ENCODE measurements around the gene P2RX6.

DNA sequence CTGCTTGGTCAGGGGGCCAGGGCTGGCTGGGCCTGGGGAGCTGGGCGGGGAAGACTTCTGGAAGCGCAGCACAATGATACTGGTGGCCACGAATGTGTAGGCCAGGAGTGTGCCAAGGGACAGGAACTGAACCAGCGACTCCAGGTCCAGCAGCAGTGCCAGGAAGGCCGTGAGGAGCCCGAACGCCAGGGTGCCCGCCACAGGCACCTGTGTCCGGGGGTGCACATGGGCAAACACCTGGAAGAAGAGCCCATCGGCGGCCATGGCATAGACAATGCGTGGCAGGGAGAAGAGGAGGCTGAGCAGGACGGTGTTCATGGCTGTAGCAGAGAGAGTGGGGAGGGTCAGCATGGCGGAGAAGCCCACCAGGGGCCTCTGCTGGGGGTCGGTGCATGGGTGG is 15.1 kb downstream of the P2RX6 start:
- TF ChIP-seq, protein P1, sequence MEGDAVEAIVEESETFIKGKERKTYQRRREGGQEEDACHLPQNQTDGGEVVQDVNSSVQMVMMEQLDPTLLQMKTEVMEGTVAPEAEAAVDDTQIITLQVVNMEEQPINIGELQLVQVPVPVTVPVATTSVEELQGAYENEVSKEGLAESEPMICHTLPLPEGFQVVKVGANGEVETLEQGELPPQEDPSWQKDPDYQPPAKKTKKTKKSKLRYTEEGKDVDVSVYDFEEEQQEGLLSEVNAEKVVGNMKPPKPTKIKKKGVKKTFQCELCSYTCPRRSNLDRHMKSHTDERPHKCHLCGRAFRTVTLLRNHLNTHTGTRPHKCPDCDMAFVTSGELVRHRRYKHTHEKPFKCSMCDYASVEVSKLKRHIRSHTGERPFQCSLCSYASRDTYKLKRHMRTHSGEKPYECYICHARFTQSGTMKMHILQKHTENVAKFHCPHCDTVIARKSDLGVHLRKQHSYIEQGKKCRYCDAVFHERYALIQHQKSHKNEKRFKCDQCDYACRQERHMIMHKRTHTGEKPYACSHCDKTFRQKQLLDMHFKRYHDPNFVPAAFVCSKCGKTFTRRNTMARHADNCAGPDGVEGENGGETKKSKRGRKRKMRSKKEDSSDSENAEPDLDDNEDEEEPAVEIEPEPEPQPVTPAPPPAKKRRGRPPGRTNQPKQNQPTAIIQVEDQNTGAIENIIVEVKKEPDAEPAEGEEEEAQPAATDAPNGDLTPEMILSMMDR (IDR thresholded peaks at IDR 0.05; ENCODE audit: borderline replicate concordance, extremely low read depth, low read length, poor library complexity, severe bottlenecking) = no peak
- TF ChIP-seq EZH2 (IDR thresholded peaks at IDR 0.05; ENCODE audit: borderline replicate concordance, low read depth, low read length, severe bottlenecking) = no peak

Data from DND-41 (cell line).